SHP77 treated with DMSO at 0.1 percent for 48 hours (cell line): ENCODE results near the gene CFAP57.
"Not testable (repeated sequence)": the region's sequence is repeated elsewhere in the genome, so short reads cannot be mapped to it uniquely, and the experiment has no call there.

Source experiments
- DNase-seq: peaks from one replicate; lab custom pipeline; 2025; lab: John Stamatoyannopoulos, UW

Gene CFAP57

GRCh38 chr1:43171876-43172526 lies at the start of gene CFAP57, which contains the start of gene EBNA1BP2:
TSS of gene CFAP57 (plus strand) at chr1:43172330. CDS start at chr1:43172754, 424 bp downstream.
TSS of gene EBNA1BP2 (minus strand) at chr1:43172290. CDS start at chr1:43172118, 172 bp downstream.
- DNase-seq: peak; percentile 66

GRCh38 chr1:43123031-43123430 lies 49.1 kb upstream of the CFAP57 start:
- no peak for DNase-seq

DNA sequence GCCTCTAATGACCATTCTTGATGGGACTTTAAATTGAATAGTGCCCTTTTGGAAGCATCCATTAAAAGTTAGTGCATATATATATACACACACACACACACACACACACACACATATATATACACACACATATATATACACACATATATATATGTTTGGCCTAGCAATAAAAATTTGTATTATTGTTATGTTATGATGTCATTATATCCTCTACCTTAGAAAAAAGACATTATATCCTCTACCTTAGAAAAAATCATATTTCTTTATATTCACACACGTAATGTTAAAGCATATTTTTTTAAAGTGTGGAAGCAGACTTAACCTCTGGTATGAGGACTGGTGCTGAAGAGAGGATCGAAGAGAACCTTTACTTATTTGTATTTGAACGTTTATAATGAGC lies 43.3 kb upstream of the CFAP57 start:
- DNase-seq: no peak

GRCh38 chr1:43129426-43129825 lies 42.7 kb upstream of the CFAP57 start:
- DNase-seq: no peak

- DNase-seq: no peak
Observed at GRCh38 chr1:43134068-43134467, 38.1 kb upstream of the CFAP57 start.

DNA sequence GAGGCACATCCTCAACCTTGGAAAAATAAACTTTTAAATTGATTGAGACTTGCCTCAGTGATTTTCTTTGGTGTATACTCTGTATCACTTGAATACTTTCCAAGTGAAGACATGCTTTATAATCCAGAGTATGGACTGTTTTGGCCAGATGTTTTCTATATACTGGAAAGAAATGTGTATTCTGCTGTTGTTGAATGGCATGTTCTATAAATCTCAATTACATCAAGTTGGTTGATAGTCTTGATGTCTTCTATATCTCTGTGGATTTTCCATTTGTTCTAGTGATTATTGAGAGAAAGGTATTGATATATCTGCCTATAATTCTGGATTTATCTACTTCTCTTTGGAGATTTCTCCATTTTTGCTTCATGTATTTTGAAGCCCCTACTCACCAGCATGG lies 37.5 kb upstream of the CFAP57 start:
- no peak for DNase-seq

DNA sequence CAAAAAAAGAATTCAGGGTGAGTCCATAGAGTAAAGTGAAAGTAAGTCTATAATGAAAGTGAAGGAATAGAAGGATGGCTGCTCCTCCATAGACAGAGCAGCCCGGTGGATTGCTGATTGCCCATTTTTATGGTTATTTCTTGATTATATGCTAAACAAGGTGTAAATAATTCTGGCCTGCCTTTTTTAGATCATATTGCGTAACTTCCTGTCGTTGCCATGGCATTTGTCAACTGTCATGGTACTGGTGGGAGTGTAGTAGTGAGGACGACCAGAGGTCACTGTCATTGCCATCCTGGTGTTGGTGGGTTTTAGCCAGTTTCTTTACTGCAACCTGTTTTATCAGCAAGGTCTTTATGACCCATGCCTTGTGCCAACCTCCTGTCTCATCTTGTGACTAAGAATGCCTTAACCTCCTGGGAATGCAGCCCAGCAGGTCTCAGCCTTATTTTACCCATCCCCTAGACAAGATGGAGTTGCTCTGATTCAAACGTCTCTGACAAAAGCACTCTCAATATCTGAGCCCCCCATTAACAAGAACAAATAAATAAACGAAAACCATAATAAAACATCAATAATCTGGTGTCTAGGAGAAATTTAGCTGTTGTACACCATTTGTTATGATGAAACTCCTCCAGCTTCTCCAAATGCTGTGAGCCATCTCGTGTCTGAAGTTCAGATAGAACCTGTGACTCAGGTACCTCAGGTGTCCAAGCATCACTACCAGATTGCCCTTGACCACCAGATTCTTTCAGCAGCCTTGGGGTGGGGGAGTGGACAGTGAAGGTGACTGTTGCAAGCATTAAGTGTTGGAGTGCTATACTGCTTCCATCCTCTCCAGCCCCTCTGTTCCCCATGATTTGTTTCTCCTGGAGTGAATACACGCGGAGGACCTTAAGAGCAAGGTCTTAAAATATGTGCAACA lies 36.0 kb upstream of the CFAP57 start:
- no peak for DNase-seq

DNA sequence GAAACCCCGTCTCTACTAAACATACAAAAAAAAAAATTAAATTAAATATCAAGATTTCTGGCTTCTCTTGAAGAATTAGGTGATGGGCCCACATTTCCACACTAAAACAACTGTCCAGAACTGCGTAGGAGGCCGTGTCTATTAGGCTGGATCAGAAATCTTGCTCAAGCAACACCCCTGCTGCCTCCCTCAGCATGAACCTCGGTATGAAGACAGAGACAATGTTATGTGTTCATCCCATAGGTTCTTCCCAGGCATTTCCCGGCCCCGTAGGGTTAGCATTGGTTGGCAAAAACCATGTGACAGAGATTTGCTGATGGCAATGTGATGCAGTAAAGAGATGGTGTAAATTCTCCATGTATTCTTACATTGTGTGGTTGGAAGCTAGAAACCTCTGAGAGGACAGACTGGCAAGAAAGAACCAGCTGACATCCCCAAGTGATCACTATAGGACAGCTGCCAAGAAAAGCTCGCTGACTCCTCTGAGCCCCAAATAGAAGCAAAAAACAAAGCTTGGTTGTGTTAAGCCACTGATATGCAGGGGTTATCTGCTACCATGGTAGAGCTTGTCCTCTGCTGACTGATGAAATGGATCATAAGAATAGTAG lies 34.6 kb upstream of the CFAP57 start:
- DNase-seq: no peak

DNA sequence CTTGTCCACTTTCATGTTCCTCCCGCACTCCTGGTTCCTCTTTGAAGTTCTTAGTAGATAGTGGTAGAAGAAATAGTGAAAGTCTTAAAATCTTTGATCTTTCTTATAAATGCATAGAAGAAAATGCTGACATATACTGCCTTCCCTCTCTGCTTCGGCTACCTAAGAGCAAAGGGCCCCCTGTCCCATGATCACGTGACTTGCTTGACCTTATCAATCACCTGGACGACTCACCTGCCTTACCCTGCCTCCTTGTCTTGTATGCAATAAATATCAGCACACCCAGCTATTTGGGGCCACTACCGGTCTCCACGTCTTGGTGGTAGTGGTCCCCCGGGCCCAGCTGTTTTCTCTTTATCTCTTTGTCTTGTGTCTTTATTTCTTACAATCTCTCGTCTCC lies 32.8 kb upstream of the CFAP57 start:
- DNase-seq: not testable (repeated sequence)

DNA sequence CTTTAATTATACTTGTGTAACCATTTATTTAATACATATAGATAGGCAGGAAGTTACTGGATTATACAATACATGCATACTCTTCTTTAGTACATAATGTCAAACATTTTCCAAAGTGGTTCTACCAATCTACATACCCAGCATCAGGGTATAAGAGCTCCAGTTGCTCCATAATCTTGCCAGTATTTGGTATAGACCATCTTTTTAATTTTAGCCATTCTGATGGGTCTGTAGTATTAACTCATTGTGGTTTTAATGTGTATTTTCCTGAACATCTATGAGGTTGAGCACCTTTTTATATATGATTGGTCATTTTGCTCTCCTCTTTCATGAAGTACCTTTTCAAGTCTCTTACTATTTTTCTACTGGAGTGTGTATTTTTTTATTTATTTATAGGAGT lies 32.1 kb upstream of the CFAP57 start:
- no peak for DNase-seq

- DNase-seq: no peak
Observed at GRCh38 chr1:43140583-43140982, 31.5 kb upstream of the CFAP57 start.

- no peak for DNase-seq
Observed at GRCh38 chr1:43143441-43143888, 28.7 kb upstream of the CFAP57 start.

GRCh38 chr1:43144237-43144636 lies 27.9 kb upstream of the CFAP57 start:
- DNase-seq: no peak

DNA sequence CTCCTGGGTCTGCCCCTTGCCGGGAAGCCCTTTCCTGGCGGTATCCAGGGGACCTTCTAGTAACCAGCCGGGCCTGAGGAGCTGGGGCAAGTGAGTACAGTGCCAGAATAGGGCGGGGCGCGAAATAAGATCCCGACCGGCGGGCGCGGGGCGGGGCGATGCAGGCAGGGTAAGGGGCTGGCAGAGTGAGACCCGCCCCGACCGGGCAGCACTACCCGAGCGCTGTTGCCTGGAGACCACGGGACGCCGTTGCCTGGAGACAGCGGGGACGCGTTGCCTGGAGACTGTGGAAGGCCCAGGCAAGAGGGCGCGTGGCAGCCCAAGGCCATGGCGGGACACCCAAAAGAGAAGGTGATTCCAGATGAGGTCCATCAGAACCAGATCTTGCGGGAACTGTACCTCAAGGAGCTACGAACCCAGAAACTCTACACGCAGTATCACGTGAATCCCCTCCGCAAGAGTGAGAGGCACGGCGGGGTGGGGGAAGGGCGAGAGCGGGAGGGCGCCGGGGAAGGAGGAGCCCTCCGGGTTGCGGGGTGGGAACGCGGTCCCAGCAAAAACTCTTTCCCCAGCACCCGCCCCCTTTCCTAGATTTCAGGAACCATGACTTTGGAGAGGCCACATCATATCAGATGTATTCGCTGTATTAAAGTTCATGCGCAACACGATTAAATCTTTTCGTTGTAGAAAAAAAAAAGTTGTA lies 24.4 kb upstream of the CFAP57 start:
- peak; percentile 23 for DNase-seq

DNA sequence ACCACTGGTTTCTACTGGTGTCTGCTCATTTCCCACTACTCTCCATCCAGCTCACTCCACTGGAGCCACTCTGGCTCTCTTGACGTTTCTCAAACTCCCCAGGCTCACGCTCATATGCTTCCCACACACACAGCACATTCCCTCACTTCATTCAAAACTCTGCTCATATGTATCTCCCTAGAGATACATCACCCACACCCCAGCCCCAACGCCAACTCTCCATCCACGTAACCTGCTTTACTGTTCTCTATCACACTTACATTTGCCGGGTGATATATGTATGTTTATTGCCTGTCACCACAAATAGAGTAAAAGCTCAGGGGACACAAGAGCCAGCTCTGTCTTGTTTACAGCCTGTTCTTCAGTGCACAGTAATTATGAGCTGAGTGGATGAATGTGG lies 22.2 kb upstream of the CFAP57 start:
- no peak for DNase-seq

DNA sequence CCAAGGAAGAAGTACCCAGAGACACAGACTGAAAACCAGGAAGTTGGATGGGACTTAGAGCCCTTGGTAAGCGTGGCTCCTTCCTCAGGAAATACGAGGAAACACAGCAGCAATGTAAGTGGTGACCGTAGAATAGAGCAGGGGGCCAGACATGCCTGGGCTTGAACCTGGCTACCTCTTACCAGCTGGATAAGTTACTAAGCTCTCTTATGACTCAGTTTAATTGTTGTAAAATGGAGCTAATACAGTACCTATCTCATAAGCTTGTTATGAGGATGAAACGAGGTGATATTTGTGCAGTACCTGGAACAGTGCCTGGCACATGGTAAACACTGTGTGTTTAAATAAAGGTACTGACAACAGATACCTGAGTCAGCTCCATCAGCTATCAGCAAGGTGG lies 19.3 kb upstream of the CFAP57 start:
- no peak for DNase-seq

DNA sequence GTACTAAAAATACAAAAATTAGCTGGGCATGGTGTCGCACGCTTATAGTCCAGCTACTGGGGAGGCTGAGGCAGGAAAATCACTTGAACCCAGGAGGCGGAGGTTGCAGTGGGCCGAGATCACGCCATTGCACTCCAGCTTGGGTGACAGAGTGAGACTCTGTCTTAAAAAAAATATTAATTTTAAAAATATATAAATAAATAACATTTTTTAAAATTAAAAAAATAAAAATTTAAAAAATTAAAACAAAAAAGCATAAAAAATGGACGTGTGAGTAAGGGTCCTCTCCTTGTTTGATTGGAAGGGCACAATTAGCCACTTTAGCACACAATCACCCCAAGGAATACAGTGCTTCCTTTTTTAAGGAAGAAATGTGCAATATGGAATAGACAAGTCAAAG lies 18.7 kb upstream of the CFAP57 start:
- no peak for DNase-seq

DNA sequence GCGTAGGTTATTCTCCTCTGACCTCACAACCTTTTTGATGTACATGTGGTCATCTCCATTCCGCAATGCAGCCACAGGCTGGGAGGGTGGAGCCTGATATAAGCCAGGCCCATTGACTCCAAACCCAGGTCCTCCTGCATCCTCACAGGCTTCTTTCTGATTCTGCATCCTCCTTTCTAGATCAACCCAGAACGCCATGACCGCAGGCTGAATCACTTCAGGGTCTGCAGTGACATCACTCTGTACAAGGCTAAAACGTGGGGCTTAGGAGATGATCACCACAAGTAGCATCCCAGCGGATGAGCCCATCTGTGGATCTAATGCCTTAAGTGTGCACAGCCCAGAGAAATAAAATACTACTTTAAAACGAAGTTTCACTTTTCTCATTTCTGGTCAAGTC lies 16.1 kb upstream of the CFAP57 start:
- DNase-seq: no peak

GRCh38 chr1:43165162-43165561 lies 7.0 kb upstream of the CFAP57 start:
- DNase-seq: no peak

DNA sequence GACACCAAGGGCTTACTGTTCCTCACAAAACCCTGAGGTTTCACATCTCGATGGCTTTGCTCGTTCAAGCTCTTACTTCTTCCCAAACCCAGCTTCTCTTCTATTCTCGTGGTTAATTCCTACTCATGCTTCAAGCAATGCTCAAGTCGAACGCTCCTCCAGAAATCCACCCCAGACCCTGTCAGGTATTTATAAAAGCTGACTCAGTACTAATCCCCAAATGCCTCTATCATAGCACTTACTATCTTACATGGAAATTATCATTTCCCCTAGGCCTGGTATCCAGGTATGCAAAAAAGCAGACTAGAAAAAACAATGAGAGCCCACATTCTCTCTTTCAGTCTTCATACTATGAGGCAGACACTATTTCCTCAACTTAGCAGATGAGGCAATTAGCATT lies 6.4 kb upstream of the CFAP57 start:
- DNase-seq: no peak

GRCh38 chr1:43171312-43171875 lies 736 bp upstream of the CFAP57 start:
- no peak for DNase-seq

- peak; percentile 58 for DNase-seq
Observed at GRCh38 chr1:43172527-43172972, 420 bp downstream of the CFAP57 start.
